Prostate gland (tissue), 2 donors: ENCODE results near the gene DNM2. TPM values are rescaled to one million over a fixed set of nuclear protein-coding genes. Genes with fewer than 3 reads are reported as not detected.

Source experiments
- DNase-seq: peaks from one replicate; pipeline ENCODE4 v3.0.0-alpha.2; 2019; ENCODE audit warnings: low spot score
- H3K27ac ChIP-seq, 2 donors: fragments of 200-600 bp; sonication (generic); 2 replicates each; pipeline ENCODE4 v1.5.1; 2017 to 2019
- H3K27me3 ChIP-seq: fragments of 200-600 bp; sonication (generic); replicated peaks from 2 replicates; pipeline ENCODE4 v1.5.1; 2019; ENCODE audit not compliant: insufficient read depth
- H3K36me3 ChIP-seq, 2 donors: fragments of 200-600 bp; sonication (generic); 1 replicate in 1 of 2; 2 replicates in 1 of 2; pipeline versions ENCODE4 v1.5.1 to v1.8.1; 2017 to 2019
- H3K4me1 ChIP-seq: fragments of 200-600 bp; sonication (generic); replicated peaks from 2 replicates; pipeline ENCODE4 v1.5.1; 2019
- H3K4me3 ChIP-seq, 2 donors: fragments of 200-600 bp; sonication (generic); 2 replicates each; pipeline ENCODE4 v1.5.1; 2017 to 2019
- H3K9me3 ChIP-seq: fragments of 200-600 bp; sonication (generic); 2 replicates; pipeline ENCODE4 v1.5.1; 2017
- CTCF ChIP-seq, 4 experiments: fragments of 200-600 bp in 2 of 4; fragments of 450-650 bp in 2 of 4; sonication (generic) in 2 of 4; IDR thresholded peaks; 1 replicate in 3 of 4; 2 replicates in 1 of 4; pipeline ENCODE4 v1.5.1; 2016 to 2019; ENCODE audit warnings: antibody characterized with exemption in 4 of 4, mild to moderate bottlenecking in 2 of 4, moderate library complexity in 2 of 4
- POLR2A ChIP-seq: fragments of 450-650 bp; IDR thresholded peaks from one replicate; pipeline ENCODE4 v1.6.1; 2016; ENCODE audit warnings: antibody characterized with exemption, mild to moderate bottlenecking
- POLR2AphosphoS5 ChIP-seq: sonication (generic); formaldehyde crosslinking; IDR thresholded peaks from one replicate; pipeline ENCODE4 v1.6.1; 2017; ENCODE audit warnings: antibody characterized with exemption
- WGBS: methylation state at CpG from one replicate; pipeline ENCODE4 v1.1.5; 2018; 5-methylcytosine and 5-hydroxymethylcytosine counted together
- intact Hi-C: fragments of 100-400 bp; cut with DNase I; formaldehyde crosslinking; loops from one replicate; pipeline ENCODE4 v1.14.2; 2022
- total RNA-seq, 2 donors: library from RNA; depleted of rRNA; stranded (reverse); fragments of >200 nt; gene quantifications; one replicate each; pipeline ENCODE4 v1.1.0, GENCODE V29; 2016

Gene DNM2
- total RNA-seq, 2 donors from 2014 or later, result 137 to 279 TPM

DNA sequence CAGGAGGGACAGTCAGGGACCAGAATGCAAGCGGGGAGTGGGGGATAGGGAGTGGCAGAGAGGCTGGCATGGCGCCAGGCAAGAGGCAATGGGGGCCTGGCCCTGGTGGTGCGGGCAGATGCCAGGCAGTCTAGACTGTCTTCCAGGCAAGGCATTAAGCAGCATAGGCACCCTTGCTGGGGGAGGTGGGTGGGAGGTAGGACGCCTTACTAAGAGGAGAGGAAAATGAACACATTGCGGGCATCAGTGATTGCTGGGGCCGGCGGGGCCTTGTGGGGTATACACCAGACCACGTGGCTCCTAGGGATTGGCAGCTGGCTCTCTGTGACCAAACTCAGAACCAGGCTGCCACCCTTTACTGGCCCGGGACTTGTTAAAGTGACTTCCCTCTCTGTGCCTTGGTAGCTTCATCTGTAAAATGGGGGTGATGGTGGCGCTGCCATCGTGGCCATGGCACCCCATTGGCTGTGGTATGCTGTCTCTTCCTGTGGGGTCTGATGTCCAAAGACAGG, 46.0 kb downstream of the DNM2 start:
- no peak overlapping the region for H3K27ac ChIP-seq
- no peaks in the 10 kb centered on the region for H3K9me3 ChIP-seq
- DNase-seq, result no peak
- no peaks in the 10 kb centered on the region for H3K27me3 ChIP-seq
- H3K36me3 ChIP-seq, result no peaks in the 10 kb centered on the region
- intact Hi-C loops, result no loop called here
- no peak overlapping the region for H3K4me3 ChIP-seq
- TF ChIP-seq POLR2A, result no peak
- TF ChIP-seq POLR2AphosphoS5, result no peak
- TF ChIP-seq CTCF (IDR thresholded peaks at IDR 0.05), result no peak
- peaks cover 13% of the 10 kb centered on the region for H3K4me1 ChIP-seq
- 70% methylated on average over 11 of the region's 11 CpGs for WGBS

GRCh38 chr19:10764340-10764894, 46.5 kb downstream of the DNM2 start:
- no peak overlapping the region for H3K27ac ChIP-seq
- H3K4me1 ChIP-seq, result peaks cover 13% of the 10 kb centered on the region
- H3K27me3 ChIP-seq, result no peaks in the 10 kb centered on the region
- DNase-seq, result no peak
- H3K36me3 ChIP-seq, result no peaks in the 10 kb centered on the region
- H3K4me3 ChIP-seq, result no peak overlapping the region
- intact Hi-C loops, result no loop called here
- no peaks in the 10 kb centered on the region for H3K9me3 ChIP-seq
- WGBS, result 67% methylated on average over 9 of the region's 9 CpGs
- TF ChIP-seq POLR2AphosphoS5, result no peak

DNA sequence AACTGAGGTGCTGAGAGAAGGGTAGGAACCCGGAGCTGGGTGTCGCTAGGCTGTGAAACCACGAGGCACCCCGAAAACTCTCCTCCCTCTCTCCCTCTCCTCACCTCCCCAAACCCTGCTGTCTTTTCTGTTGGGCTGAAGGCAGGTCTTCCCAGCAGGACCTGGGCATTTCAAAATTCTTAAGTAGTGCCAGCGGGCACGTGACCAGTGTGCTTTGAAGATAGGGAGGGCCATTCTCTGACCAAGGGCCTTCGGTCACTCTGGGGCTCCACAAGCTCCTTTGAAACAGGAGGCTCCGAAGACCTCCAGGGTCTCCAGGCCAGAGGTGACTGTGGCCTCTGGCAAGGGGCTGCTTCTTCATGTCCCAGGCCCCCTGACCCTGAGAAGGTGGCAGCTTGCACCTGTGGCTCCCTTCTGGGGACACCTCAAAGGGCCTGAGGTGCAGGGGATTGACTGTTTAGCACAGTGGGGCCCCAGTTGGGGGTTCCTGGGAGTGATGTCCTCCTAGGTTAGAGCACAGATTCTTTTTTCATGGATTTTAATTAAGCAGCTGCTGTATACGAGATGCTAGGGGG, 48.3 kb downstream of the DNM2 start:
- Histone ChIP-seq H3K36me3 (no peaks in the 10 kb centered on the region), H3K4me3 (no peak overlapping the region), H3K4me1 (peaks cover 13% of the 10 kb centered on the region), H3K9me3 (no peaks in the 10 kb centered on the region), H3K27me3 (no peaks in the 10 kb centered on the region), H3K27ac (peak overlapping the region; percentile 45)
- intact Hi-C loops, result no loop called here
- TF ChIP-seq POLR2A (no peak), POLR2AphosphoS5 (no peak), CTCF (IDR thresholded peaks at IDR 0.05) (no peak)
- WGBS, result 82% methylated on average over 9 of the region's 9 CpGs
- no peak for DNase-seq

DNA sequence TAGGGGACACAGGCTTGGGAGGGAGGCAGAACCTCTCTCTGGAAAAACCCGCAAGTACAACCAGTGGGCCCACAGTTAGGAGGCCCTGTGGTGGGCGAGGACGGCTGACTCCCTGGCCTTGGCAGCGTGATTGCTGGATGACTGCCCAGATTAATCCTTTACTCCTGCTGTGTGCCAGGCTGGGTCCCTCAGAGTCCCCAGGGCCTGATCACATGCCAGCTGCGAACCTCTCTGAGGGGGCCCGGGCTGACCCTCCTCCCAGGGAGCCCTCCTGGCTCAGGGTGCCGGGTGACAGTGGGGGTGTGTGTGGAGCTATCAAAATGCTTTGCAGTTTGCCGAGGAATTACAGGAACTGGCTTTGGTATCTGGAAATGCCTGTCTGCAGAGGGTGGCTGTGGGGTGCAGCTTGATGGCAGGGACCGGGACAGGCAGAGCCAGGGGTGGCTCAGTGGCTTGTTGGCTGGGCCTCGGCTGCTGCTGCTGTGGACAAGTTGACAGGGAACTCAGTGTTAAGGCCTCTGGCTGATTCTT, 48.9 kb downstream of the DNM2 start:
- H3K4me3 ChIP-seq, result no peak overlapping the region
- H3K9me3 ChIP-seq, result no peaks in the 10 kb centered on the region
- peak overlapping the region; percentile 45 for H3K27ac ChIP-seq
- DNase-seq, result no peak
- H3K27me3 ChIP-seq, result no peaks in the 10 kb centered on the region
- TF ChIP-seq POLR2AphosphoS5 (no peak), CTCF (IDR thresholded peaks at IDR 0.05) (no peak), POLR2A (no peak)
- intact Hi-C loops, result no loop called here
- WGBS, result 6% methylated on average over 8 of the region's 10 CpGs
- peaks cover 13% of the 10 kb centered on the region for H3K4me1 ChIP-seq
- no peaks in the 10 kb centered on the region for H3K36me3 ChIP-seq

DNA sequence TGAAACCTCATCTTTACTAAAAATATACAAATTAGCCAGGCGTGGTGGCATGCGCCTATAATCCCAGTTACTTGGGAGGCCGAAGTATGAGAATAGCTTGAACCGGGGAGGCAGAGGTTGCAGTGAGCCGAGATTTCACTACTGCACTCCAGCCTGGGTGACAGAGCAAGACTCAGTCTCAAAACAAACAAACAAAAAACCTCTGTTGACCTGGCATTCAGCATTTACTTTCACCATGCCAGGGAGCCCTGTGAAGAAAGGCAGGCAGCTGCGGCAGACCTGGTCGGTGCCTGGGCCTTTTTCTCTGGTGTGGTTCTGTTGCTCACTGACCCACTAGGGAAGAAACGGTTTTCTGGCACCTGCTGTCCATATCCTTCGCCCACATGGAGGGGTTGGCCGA, 49.8 kb downstream of the DNM2 start:
- Histone ChIP-seq H3K27me3 (no peaks in the 10 kb centered on the region), H3K9me3 (no peaks in the 10 kb centered on the region), H3K4me3 (no peak overlapping the region), H3K36me3 (no peaks in the 10 kb centered on the region), H3K27ac (no peak overlapping the region), H3K4me1 (peaks cover 13% of the 10 kb centered on the region)
- DNase-seq, result no peak
- WGBS, result 90% methylated on average over 10 of the region's 10 CpGs
- intact Hi-C loops, result no loop called here
- TF ChIP-seq CTCF (IDR thresholded peaks at IDR 0.05), result no peak
- TF ChIP-seq POLR2A, result no peak
- TF ChIP-seq POLR2AphosphoS5, result no peak
